NCI-H748 (cell line): ENCODE results near the gene SH3RF2.
"Not testable (repeated sequence)": the region's sequence is repeated elsewhere in the genome, so short reads cannot be mapped to it uniquely, and the experiment has no call there.

Source experiments
- DNase-seq: peaks from one replicate; lab custom pipeline; 2025; ENCODE audit not compliant: unreplicated experiment; lab: John Stamatoyannopoulos, UW

SH3RF2 gene

DNA sequence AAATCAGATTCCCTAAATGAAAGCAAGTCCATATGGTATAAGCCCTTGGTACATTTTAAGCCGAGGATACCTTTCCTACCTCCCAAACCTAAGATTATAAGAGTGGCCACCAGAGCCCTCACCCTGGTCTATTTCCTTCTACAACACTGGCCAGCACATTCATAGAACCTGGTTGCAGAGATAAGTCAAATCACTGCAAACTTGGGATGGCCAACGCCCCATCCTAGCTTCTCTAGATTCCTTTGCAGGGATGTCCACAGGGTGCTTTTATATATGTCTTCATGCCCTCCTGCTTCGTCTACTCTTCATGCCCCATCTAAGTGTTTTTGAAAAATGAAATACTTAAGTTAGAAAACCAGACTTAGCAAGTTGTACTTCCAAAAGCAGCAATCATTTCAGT, 41.8 kb downstream of the SH3RF2 start:
- no peak for DNase-seq

DNA sequence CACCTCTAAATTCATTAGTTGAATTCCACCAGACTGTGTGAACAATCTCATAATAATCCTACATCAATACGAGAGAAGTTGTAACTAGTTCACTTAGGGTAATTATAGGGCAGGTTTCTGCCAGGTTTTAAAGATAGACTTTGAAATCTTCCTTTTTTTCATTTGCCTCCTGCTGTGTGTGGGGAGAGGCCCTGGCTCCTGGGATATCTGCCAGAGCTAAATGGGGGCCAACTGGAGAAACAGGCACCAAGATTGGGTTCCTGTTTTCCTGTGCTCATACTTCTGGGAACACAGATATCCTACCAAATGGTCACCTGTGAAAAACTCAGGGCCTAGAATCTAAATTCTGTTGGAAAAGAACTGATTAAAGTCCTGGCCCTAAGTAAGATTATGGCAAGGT, 42.3 kb downstream of the SH3RF2 start:
- DNase-seq: no peak

DNA sequence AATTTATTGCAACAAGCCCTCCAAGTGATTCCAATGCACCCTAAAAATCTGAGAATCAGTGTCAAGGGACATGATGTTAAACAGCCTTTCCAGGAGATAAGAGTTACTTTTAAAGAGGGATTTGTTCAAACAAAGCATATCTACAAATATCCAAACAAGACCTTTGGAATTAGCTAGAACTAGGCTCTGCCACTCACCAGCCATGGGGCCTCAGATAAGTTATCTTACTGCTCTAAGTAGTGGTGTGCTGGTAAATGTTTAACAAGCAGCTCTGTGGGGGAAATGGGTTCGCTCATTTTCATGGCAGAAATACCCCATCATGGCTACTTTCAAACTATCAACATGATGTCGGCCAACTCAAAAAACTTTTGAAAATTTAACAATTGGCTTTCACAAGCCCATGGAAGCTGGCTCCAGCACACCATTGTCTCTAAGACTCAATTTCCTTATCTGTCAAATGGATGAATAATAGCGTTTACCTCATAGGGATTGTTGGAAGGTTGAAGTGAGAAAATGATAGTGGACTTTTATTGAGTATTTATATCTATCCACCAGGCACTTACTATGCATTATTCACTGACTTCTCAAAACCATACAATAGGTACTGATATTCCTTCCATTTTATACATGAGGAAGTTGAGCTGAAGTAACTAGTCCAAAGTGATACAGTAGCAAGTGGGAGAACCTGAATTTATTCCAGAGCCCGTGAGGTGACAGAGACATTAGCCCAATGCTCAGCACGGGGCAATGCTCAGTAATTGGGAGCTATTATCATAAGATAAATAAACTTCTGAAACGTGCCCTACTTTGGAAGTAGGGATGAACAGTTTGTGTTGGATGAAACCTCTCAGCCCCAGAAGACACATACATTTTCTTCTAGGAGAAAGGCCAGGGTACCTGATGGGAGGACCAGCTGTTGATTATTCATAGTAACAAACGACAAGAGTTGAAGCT, 43.2 kb downstream of the SH3RF2 start:
- DNase-seq: no peak

DNA sequence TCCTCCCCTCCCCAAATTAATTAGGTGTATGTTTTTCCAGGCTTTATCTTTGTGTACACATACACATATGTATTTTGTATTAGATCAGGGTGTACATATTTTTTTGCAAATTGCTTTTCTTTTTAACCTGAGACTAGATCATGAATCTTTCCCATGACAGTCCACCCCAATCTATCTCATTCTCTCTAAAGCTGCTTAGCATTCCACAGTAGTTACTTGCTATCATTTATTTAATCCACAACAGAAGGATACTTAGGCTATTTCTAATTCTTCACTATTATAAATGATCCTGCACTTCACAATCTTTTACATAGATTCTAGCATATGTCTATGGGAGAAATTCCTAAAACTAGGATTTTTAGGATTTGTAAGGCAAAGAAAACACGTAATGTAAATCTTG, 43.9 kb downstream of the SH3RF2 start:
- DNase-seq: no peak

DNA sequence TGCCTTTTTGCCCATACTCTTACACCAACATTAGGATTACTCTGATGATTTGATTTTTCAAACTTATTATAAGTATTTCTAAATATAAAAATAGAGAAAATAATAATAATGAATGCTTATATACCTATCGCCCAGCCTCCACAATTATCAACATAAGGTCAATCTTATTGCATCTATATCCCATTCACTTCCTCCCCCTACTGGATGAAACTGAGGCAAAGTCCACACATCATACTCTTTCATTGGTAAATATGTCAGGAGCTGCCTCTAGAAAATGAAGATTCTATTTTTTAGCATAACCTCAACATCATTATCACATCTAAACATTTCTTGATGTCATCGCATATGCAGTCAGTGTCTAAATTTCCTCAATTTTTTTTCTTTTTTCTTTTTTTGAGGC, 44.3 kb downstream of the SH3RF2 start:
- no peak for DNase-seq

GRCh38 chr5:145981589-145982571, 45.5 kb downstream of the SH3RF2 start:
- no peak for DNase-seq

DNA sequence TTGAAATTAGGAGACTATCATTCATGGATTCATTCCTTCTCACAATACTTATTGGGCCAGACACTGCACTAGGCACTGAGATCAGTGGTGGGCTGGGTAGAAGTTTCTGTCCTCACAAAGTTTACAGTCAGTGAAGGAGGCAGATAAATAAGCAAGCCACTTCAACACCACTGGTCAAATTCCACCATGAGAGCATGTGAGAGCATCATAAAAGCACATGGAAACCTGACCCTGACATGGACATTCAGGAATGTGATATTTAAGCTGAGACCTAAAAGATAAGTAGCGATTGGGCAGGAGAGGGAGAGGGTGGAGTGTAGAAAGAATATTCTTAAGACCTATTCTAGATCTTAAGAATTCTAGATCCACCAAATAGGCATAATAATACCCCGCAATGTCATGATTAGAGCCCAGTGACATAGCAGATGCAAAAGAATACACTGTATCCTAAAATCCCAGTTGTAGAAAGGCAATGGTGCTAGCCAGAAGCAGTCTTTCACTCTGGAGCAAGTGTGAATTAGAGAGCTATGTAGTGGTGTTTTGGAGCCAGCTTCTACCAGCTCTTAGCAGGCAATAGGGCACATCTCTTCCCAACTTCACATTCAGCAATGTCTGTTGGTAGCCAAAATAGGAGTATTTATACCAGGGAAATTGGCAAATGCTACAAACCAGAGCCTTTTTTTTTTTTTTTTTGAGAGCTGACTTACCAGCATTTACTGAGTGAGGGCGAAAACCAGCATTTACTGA, 46.4 kb downstream of the SH3RF2 start:
- no peak for DNase-seq

GRCh38 chr5:145983446-145983845, 47.1 kb downstream of the SH3RF2 start:
- no peak for DNase-seq

GRCh38 chr5:145984072-145984471, 47.7 kb downstream of the SH3RF2 start:
- DNase-seq: no peak

DNA sequence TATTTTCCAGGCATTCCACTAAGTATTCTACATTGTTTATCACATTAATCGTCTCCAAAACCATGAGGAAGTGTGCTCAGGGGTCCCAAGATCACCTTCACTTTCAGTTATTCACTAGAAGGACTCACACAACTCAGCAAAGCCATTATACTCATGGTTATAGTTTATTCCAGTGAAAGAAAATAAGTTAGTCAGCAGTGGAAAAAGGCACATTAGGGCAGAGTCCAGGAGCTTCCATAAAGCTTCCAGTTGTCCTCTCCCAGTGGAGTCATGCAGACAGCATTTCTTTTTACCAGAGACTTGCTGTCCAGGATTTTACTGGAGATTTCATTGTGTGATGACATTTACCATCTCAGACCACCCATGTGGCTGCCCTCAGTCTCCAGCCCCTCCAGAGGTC, 51.5 kb downstream of the SH3RF2 start:
- DNase-seq: no peak

DNA sequence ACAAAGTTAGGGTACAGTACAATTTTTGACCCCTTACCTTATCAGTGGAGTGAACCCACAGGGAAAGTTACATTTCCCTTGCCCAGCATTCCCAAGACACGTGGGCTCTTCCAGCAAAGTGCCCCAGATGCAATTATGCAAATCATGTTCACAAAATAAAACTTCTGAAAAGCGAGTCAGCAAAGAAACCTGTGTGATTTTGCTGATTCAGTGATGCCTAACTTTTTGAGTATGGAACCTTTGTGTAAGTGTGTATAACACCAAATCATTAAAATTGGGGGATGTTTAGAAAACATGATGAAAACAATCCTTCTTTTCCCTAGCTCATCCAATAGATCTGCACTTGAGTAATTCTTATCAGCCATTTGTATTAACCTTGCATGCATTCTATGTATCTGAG, 52.6 kb downstream of the SH3RF2 start:
- no peak for DNase-seq

DNA sequence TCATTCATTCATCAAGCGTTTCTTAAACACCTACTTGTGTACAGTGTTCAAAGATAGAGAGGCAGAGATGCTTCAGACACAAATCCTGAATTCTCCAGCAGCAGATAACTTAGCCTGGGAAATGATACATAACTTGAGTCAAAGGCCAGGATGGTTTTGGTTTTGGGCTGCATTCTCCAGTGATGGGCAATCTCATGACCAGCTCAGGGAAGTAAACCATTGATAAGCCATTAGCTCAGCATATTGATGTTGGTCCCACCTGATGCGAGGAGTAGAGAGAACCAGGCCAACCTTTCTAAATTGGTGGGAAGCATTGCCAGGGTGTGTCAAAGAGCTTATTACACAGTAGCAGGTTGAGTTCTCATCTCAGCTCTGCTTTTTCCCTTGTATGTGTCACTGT, 53.0 kb downstream of the SH3RF2 start:
- no peak for DNase-seq

DNA sequence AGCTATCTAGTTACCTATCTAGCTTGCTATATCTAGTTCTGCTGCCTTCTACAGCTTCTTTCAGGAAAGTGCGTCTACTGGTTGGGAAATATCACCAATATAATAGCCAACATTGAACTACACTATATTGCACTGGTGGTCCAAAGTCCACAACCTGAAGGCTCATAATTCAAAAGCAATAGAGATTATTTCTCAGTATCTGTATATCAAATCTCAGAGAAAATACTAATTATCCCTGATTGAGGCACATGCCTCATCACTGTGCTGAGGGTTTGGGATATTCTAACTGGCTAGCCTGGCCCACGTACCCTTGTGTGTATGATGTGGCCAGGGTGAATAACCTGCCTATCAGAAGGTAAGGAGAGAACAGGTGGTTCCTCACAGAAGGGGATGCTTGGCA, 53.8 kb downstream of the SH3RF2 start:
- DNase-seq: no peak

- DNase-seq: no peak
Measured at GRCh38 chr5:145991044-145991575, 54.7 kb downstream of the SH3RF2 start.

DNA sequence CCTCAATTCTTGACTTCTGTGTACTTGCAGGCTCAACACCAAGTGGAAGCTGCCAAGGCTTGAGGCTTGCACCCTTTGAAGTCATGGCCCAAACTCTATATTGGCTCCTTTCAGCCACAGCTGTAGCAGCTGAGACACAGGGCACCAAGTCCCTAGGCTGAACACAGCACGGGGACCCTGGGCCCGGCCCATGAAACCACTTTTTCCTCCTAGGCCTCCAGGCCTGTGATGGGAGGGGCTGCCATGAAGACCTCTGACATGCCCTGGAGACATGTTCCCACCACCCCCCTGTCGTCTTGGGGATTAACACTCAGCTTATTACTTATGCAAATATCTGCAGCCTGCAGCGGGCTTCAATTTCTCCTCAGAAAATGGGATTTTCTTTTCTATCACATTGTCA, 57.2 kb downstream of the SH3RF2 start:
- DNase-seq: not testable (repeated sequence)

GRCh38 chr5:145996135-145996534, 59.8 kb downstream of the SH3RF2 start:
- no peak for DNase-seq

DNA sequence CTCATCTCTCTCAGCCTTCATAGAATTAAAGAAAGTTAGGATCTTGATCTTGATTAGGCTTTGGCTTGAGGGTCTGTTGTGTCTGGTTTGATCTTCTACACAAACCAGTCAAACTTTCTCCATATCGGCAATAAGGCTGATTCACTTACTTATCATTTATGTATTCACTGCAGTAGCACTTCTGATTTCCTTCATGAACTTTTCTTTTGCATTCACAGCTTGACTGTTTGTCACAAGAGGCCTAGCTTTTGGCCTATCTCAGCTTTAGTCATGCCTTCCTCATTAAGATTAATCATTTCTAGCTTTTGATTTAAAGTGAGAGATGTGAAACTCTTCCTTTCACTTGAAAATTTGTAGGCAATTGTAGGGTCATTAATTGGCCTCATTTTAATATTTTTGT, 62.8 kb downstream of the SH3RF2 start:
- DNase-seq: no peak

- DNase-seq: no peak
Measured at GRCh38 chr5:146000072-146000471, 63.7 kb downstream of the SH3RF2 start.

DNA sequence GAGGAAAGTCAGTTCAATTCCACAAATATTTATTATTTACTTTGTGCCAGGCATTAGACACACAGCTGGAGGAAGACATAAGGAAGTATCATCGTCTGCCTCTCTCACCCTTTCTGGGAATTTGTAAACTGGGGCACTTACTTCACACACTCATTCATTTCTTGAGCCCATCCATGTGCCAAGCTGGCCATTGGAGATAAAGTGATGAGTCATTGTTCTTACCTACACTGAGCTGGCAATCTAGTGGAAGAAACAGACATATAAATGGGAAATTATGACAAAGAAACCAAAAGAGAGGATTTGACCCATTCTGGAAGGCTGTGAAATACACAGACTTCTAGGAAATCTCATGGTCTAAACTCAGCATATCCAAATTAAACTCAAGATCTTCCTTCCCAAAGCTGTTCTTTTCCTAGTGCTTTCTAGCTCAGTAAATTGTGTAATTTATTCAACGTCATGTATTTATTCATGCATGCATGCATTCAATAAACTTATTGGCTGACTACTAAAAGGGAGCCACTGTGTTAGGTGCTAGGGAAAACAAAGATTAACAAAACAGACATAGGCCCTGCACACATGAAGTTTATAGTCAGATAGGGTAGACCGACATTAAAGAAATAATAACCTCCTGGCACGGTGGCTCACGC, 65.3 kb downstream of the SH3RF2 start:
- DNase-seq: no peak

DNA sequence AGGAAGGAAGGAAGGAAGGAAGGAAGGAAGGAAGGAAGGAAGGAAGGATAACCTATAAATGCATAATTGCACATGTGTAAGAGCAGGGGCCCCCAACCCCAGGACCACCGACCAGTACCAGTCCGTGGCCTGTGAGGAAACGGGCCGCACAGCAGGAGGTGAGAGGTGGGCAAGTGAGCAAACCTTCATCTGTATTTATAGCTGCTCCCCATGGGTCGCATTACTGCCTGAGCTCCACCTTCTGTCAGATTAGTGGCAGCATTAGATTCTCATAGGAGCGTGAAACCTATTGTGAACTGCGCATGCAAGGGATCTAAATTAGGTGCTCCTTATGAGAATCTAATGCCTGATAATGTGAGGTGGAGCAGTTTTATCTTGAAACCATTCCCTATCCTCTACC, 66.1 kb downstream of the SH3RF2 start:
- DNase-seq: no peak
